CD14-positive monocyte (primary cell): ENCODE data around the gene GKN1. TPM values are rescaled to one million over a fixed set of nuclear protein-coding genes. Genes with fewer than 3 reads are reported as not detected.

Source experiments
- DNase-seq, 3 donors: peaks; one replicate each; pipeline ENCODE4 v3.0.0-alpha.2; 2011 to 2022
- H2AFZ ChIP-seq: 2 replicates; pipeline ENCODE4 v1.6.0; 2012; ENCODE audit warnings: mild to moderate bottlenecking, low read depth, low read length, inconsistent platforms; ENCODE audit not compliant: insufficient read depth, poor library complexity, severe bottlenecking
- H3K27ac ChIP-seq, 2 donors: 1 replicate in 1 of 2; 2 replicates in 1 of 2; pipeline ENCODE4 v1.5.1; 2012 to 2013; ENCODE audit warnings: low read length in 2 of 2, control low read depth in 1 of 2, inconsistent platforms in 1 of 2, low read depth in 1 of 2, mild to moderate bottlenecking in 1 of 2
- H3K27me3 ChIP-seq, 2 donors: one replicate each; pipeline versions ENCODE4 v1.6.0 to v1.6.1; 2011 to 2013; ENCODE audit warnings: low read length in 2 of 2; ENCODE audit not compliant: control insufficient read depth in 2 of 2, insufficient read depth in 2 of 2
- H3K36me3 ChIP-seq, 2 donors: replicated peaks in 1 of 2; 1 replicate in 1 of 2; 2 replicates in 1 of 2; pipeline versions ENCODE4 v1.5.1 to v1.6.1; 2012 to 2013; ENCODE audit warnings: low read length in 2 of 2, control low read depth in 1 of 2, inconsistent platforms in 1 of 2, mild to moderate bottlenecking in 1 of 2; ENCODE audit not compliant: insufficient read depth in 2 of 2, control insufficient read depth in 1 of 2
- H3K4me1 ChIP-seq, 2 donors: 1 replicate in 1 of 2; 2 replicates in 1 of 2; pipeline versions ENCODE4 v1.5.1 to v1.6.1; 2012 to 2013; ENCODE audit warnings: low read length in 2 of 2, control low read depth in 1 of 2, inconsistent platforms in 1 of 2, mild to moderate bottlenecking in 1 of 2, moderate library complexity in 1 of 2; ENCODE audit not compliant: insufficient read depth in 2 of 2, control insufficient read depth in 1 of 2
- H3K4me2 ChIP-seq: replicated peaks from 2 replicates; pipeline ENCODE3; 2012; ENCODE audit warnings: low read length, moderate library complexity, mild to moderate bottlenecking; ENCODE audit not compliant: poor library complexity, severe bottlenecking; ENCODE audit errors: extremely low read depth
- H3K4me3 ChIP-seq, 3 experiments: fragments of 200-600 bp in 1 of 3; sonication (generic) in 1 of 3; replicated peaks in 1 of 3; 1 replicate in 2 of 3; 2 replicates in 1 of 3; pipeline ENCODE4 v1.5.1; 2011 to 2013; ENCODE audit warnings: low read length in 3 of 3, mild to moderate bottlenecking in 3 of 3, control low read depth in 2 of 3, low read depth in 2 of 3, inconsistent platforms in 1 of 3, moderate library complexity in 1 of 3
- H3K79me2 ChIP-seq: 2 replicates; pipeline ENCODE4 v1.6.0; 2012; ENCODE audit warnings: mild to moderate bottlenecking, control low read depth, inconsistent platforms, low read length, moderate library complexity; ENCODE audit not compliant: insufficient read depth
- H3K9ac ChIP-seq: 2 replicates; pipeline ENCODE4 v1.6.0; 2017; ENCODE audit warnings: low read length, mild to moderate bottlenecking; ENCODE audit not compliant: insufficient read depth, poor library complexity, severe bottlenecking
- H3K9me3 ChIP-seq, 2 donors: replicated peaks in 1 of 2; 1 replicate in 1 of 2; 2 replicates in 1 of 2; pipeline versions ENCODE4 v1.5.1 to v1.6.1; 2012 to 2013; ENCODE audit warnings: low read length in 2 of 2, control low read depth in 1 of 2; ENCODE audit not compliant: control insufficient read depth in 1 of 2, insufficient read depth in 1 of 2
- H4K20me1 ChIP-seq: 2 replicates; pipeline ENCODE4 v1.6.0; 2012; ENCODE audit warnings: mild to moderate bottlenecking, low read length, control low read depth, moderate library complexity; ENCODE audit not compliant: insufficient read depth
- H3K27ac Mint-ChIP-seq, 7 donors: one replicate each; pipeline ENCODE4 v1.8.0; 2020; ENCODE audit warnings: mild to moderate bottlenecking in 7 of 7, mixed read lengths in 7 of 7, moderate library complexity in 6 of 7, inconsistent platforms in 2 of 7
- H3K27me3 Mint-ChIP-seq, 3 donors: one replicate each; pipeline ENCODE4 v1.8.0; 2021 to 2022; ENCODE audit warnings: low read depth in 3 of 3, mild to moderate bottlenecking in 3 of 3, mixed read lengths in 3 of 3, moderate library complexity in 3 of 3, inconsistent platforms in 1 of 3
- H3K36me3 Mint-ChIP-seq, 2 donors: one replicate each; pipeline ENCODE4 v1.8.0; 2020; ENCODE audit warnings: mixed read lengths in 2 of 2, inconsistent platforms in 1 of 2, mild to moderate bottlenecking in 1 of 2
- H3K4me1 Mint-ChIP-seq: one replicate; pipeline ENCODE4 v1.8.0; 2020; ENCODE audit warnings: mild to moderate bottlenecking, mixed read lengths
- H3K4me3 Mint-ChIP-seq, 2 donors: one replicate each; pipeline ENCODE4 v1.8.0; 2020; ENCODE audit warnings: mild to moderate bottlenecking in 2 of 2, mixed read lengths in 2 of 2, moderate library complexity in 1 of 2
- H3K9me3 Mint-ChIP-seq, 7 donors: one replicate each; pipeline ENCODE4 v1.8.0; 2020 to 2022; ENCODE audit warnings: mixed read lengths in 7 of 7, mild to moderate bottlenecking in 6 of 7, moderate library complexity in 6 of 7, inconsistent platforms in 2 of 7
- CTCF ChIP-seq: fragments of 200-600 bp; IDR thresholded peaks from one replicate; pipeline ENCODE4 v1.8.0; 2022; ENCODE audit warnings: antibody characterized with exemption, mild to moderate bottlenecking
- WGBS: methylation state at CpG from one replicate; pipeline ENCODE4 v1.1.5; 2013; ENCODE audit warnings: missing lambda C conversion rate; ENCODE audit not compliant: insufficient coverage; 5-methylcytosine and 5-hydroxymethylcytosine counted together
- intact Hi-C, 2 donors: fragments of 100-400 bp; cut with micrococcal nuclease; formaldehyde crosslinking; loops; one replicate each; pipeline versions ENCODE4 v1.15.0 to v1.15.1; 2023
- polyA plus RNA-seq, 3 donors: library from polyadenylated mRNA; depleted of rRNA in 1 of 3; unstranded in 2 of 3; stranded (reverse) in 1 of 3; fragments of 300-500 nt in 2 of 3; fragments of >200 nt in 1 of 3; fragmentation: Illumina TruSeq in 2 of 3; gene quantifications; 1 replicate in 2 of 3; 2 replicates in 1 of 3; pipeline ENCODE4 v1.2.3, GENCODE V29; 2012 to 2021

Gene GKN1
- polyA plus RNA-seq, 3 donors: not detected

- Histone ChIP-seq H4K20me1 (no peaks in the 10 kb centered on the region), H3K36me3 (no peaks in the 10 kb centered on the region), H3K9me3 (no peaks in the 10 kb centered on the region), H2AFZ (no peak overlapping the region), H3K27ac (no peak overlapping the region), H3K4me1 (no peaks in the 10 kb centered on the region), H3K4me2 (no peak overlapping the region), H3K79me2 (no peaks in the 10 kb centered on the region), H3K4me3 (no peak overlapping the region), H3K9ac (no peak overlapping the region), H3K27me3 (no peaks in the 10 kb centered on the region)
- no peak for TF ChIP-seq CTCF
- intact Hi-C loops: no loop called here
- no peaks in the 10 kb centered on the region for H3K4me1 Mint-ChIP-seq
- H3K4me3 Mint-ChIP-seq: no peak overlapping the region
- H3K36me3 Mint-ChIP-seq: no peaks in the 10 kb centered on the region
- H3K9me3 Mint-ChIP-seq: peaks cover 0 to 3% (median 0%) of the 10 kb centered on the region in 7 donors
- H3K27me3 Mint-ChIP-seq: peaks cover 1 to 6% (median 2%) of the 10 kb centered on the region in 3 donors
- 94% methylated on average over 2 of the region's 5 CpGs for WGBS
- no peak overlapping the region for H3K27ac Mint-ChIP-seq
- no peak for DNase-seq
Observed at GRCh38 chr2:68937346-68938055, 36.9 kb upstream of the GKN1 start.

GRCh38 chr2:68938938-68939337, 35.5 kb upstream of the GKN1 start:
- H3K9ac ChIP-seq: no peak overlapping the region
- H3K4me1 ChIP-seq: no peaks in the 10 kb centered on the region
- no peaks in the 10 kb centered on the region for H3K36me3 Mint-ChIP-seq
- no peaks in the 10 kb centered on the region for H3K27me3 ChIP-seq
- no peak overlapping the region for H3K27ac Mint-ChIP-seq
- no peaks in the 10 kb centered on the region for H3K9me3 ChIP-seq
- peaks cover 0 to 3% (median 0%) of the 10 kb centered on the region in 7 donors for H3K9me3 Mint-ChIP-seq
- H3K27me3 Mint-ChIP-seq: peaks cover 1 to 6% (median 2%) of the 10 kb centered on the region in 3 donors
- H4K20me1 ChIP-seq: no peaks in the 10 kb centered on the region
- H3K4me2 ChIP-seq: no peak overlapping the region
- no peaks in the 10 kb centered on the region for H3K36me3 ChIP-seq
- no peak overlapping the region for H2AFZ ChIP-seq
- H3K4me1 Mint-ChIP-seq: peaks cover 1% of the 10 kb centered on the region
- no peak overlapping the region for H3K4me3 Mint-ChIP-seq
- DNase-seq: no peak
- no peak overlapping the region for H3K27ac ChIP-seq
- no CpG with 5 or more reads among the region's 3 CpGs for WGBS
- H3K4me3 ChIP-seq: no peak overlapping the region
- H3K79me2 ChIP-seq: no peaks in the 10 kb centered on the region
- intact Hi-C loops: no loop called here
- TF ChIP-seq CTCF: no peak
